GM23338 (cell line): ENCODE results near the gene PRUNE2. TPM values are rescaled to one million over a fixed set of nuclear protein-coding genes. Genes with fewer than 3 reads are reported as not detected.

Source experiments
- ATAC-seq: fragments of 200-7000 bp; cut with Tn5 transposase; 3 replicates; pipeline ENCODE4 v1.9.1; 2020
- DNase-seq: peaks from one replicate; pipeline ENCODE4 v3.0.0-alpha.2; 2015; ENCODE audit warnings: low spot score
- H2AFZ ChIP-seq: fragments of 200-600 bp; sonication (generic); 2 replicates; pipeline ENCODE4 v1.8.0; 2016; ENCODE audit warnings: antibody characterized with exemption, mild to moderate bottlenecking, moderate library complexity
- H3F3A ChIP-seq: fragments of 200-600 bp; sonication (generic); replicated peaks from 2 replicates; pipeline ENCODE4 v1.8.0; 2017; ENCODE audit warnings: antibody characterized with exemption, mixed run types, low read depth
- H3K27ac ChIP-seq: fragments of 200-600 bp; sonication (generic); 2 replicates; pipeline ENCODE4 v1.6.1; 2016; ENCODE audit warnings: low read depth
- H3K27me3 ChIP-seq: fragments of 200-600 bp; sonication (generic); 2 replicates; pipeline ENCODE4 v1.8.0; 2016; ENCODE audit warnings: mild to moderate bottlenecking, mixed run types, moderate library complexity; ENCODE audit not compliant: insufficient read depth
- H3K36me3 ChIP-seq: fragments of 200-600 bp; sonication (generic); 2 replicates; pipeline ENCODE4 v1.8.0; 2016; ENCODE audit warnings: mild to moderate bottlenecking; ENCODE audit not compliant: insufficient read depth
- H3K4me1 ChIP-seq: fragments of 200-600 bp; sonication (generic); 2 replicates; pipeline ENCODE4 v1.8.0; 2016; ENCODE audit warnings: mild to moderate bottlenecking, moderate library complexity; ENCODE audit not compliant: insufficient read depth
- H3K4me2 ChIP-seq: fragments of 200-600 bp; sonication (generic); 2 replicates; pipeline ENCODE4 v1.7.1; 2017; ENCODE audit warnings: mixed run types
- H3K4me3 ChIP-seq: fragments of 200-600 bp; sonication (generic); 2 replicates; pipeline ENCODE4 v1.6.1; 2016; ENCODE audit warnings: mixed run types
- H3K79me2 ChIP-seq: fragments of 200-600 bp; sonication (generic); replicated peaks from 2 replicates; pipeline ENCODE4 v1.8.0; 2017; ENCODE audit warnings: mild to moderate bottlenecking; ENCODE audit not compliant: insufficient read depth
- H3K9me2 ChIP-seq: fragments of 200-600 bp; sonication (generic); 2 replicates; pipeline ENCODE4 v1.8.0; 2017; ENCODE audit not compliant: insufficient read depth
- H4K20me1 ChIP-seq: fragments of 200-600 bp; sonication (generic); replicated peaks from 2 replicates; pipeline ENCODE4 v1.8.0; 2017; ENCODE audit warnings: mild to moderate bottlenecking; ENCODE audit not compliant: insufficient read depth
- H3K27ac Mint-ChIP-seq: 2 replicates; pipeline ENCODE4 v1.8.0; 2020; ENCODE audit warnings: inconsistent platforms, mild to moderate bottlenecking, moderate library complexity, mixed read lengths
- H3K27me3 Mint-ChIP-seq: 3 replicates; pipeline ENCODE4 v1.8.0; 2022; ENCODE audit warnings: low read depth, mild to moderate bottlenecking, moderate library complexity, mixed read lengths, inconsistent platforms; ENCODE audit not compliant: insufficient read depth, poor library complexity
- H3K36me3 Mint-ChIP-seq: 3 replicates; pipeline ENCODE4 v1.8.0; 2021; ENCODE audit warnings: low read depth, mild to moderate bottlenecking, inconsistent platforms, moderate library complexity, mixed read lengths
- H3K4me1 Mint-ChIP-seq: 3 replicates; pipeline ENCODE4 v1.8.0; 2020; ENCODE audit warnings: mild to moderate bottlenecking, inconsistent platforms, mixed read lengths
- H3K4me3 Mint-ChIP-seq: 3 replicates; pipeline ENCODE4 v1.8.0; 2021; ENCODE audit warnings: moderate library complexity, mild to moderate bottlenecking, inconsistent platforms, mixed read lengths
- H3K9me3 Mint-ChIP-seq: 3 replicates; pipeline ENCODE4 v1.8.0; 2020; ENCODE audit warnings: moderate library complexity, mild to moderate bottlenecking, inconsistent platforms, mixed read lengths
- EZH2 ChIP-seq: fragments of 200-600 bp; sonication (generic); IDR thresholded peaks from one replicate; pipeline ENCODE4 v1.8.0; 2017; ENCODE audit warnings: antibody characterized with exemption, mild to moderate bottlenecking, low read depth; ENCODE audit not compliant: unreplicated experiment
- REST ChIP-seq: IDR thresholded peaks from one replicate; pipeline ENCODE4 v1.6.1; 2018; ENCODE audit warnings: antibody characterized with exemption; ENCODE audit not compliant: unreplicated experiment
- STAT1 ChIP-seq: IDR thresholded peaks from one replicate; pipeline ENCODE4 v1.6.1; 2016; ENCODE audit warnings: antibody characterized with exemption; ENCODE audit not compliant: unreplicated experiment
- ZNF331 ChIP-seq: fragments of 250-450 bp; sonication (Bioruptor Pico); IDR thresholded peaks from 2 replicates; pipeline ENCODE4 v1.5.0; 2020; ENCODE audit warnings: low read depth, mild to moderate bottlenecking, moderate library complexity
- polyA plus RNA-seq: library from polyadenylated mRNA; unstranded; fragments of >200 nt; fragmentation: Nextera tagmentation; extraction: Ambion mirVana; gene quantifications from 2 replicates; pipeline ENCODE4 v1.2.1, GENCODE V29; 2016
- small RNA-seq: library from RNA; depleted of rRNA; stranded (forward); fragments of <200 nt; gene quantifications from one replicate; pipeline ENCODE3, GENCODE V24; 2014; ENCODE audit warnings: low replicate concordance
- total RNA-seq: library from RNA; depleted of rRNA; stranded (reverse); fragments of >200 nt; shearing (Covaris generic); gene quantifications from 2 replicates; pipeline ENCODE4 v1.2.3, GENCODE V29; 2014; rRNA removed

The PRUNE2 gene
- total and polyA plus RNA-seq, 2 experiments from 2014 or later: 10.6 to 26.5 TPM

- H3K36me3 ChIP-seq: no peaks in the 10 kb centered on the region
- no peak overlapping the region for H3K27ac ChIP-seq
- no peaks in the 10 kb centered on the region for H3K9me3 Mint-ChIP-seq
- no peaks in the 10 kb centered on the region for H3K27me3 ChIP-seq
- H3K79me2 ChIP-seq: no peaks in the 10 kb centered on the region
- no peaks in the 10 kb centered on the region for H4K20me1 ChIP-seq
- no peak overlapping the region for H3K4me3 Mint-ChIP-seq
- H3F3A ChIP-seq: no peaks in the 10 kb centered on the region
- H3K27me3 Mint-ChIP-seq: peaks cover 2% of the 10 kb centered on the region
- no peaks in the 10 kb centered on the region for H3K36me3 Mint-ChIP-seq
- peaks cover 4% of the 10 kb centered on the region for H3K4me1 ChIP-seq
- H3K9me2 ChIP-seq: no peaks in the 10 kb centered on the region; the same call in 1 of the 2 replicates
- no peak overlapping the region for H3K27ac Mint-ChIP-seq
- H3K4me3 ChIP-seq: no peak overlapping the region
- ATAC-seq (no peak), DNase-seq (no peak)
- peaks cover 11% of the 10 kb centered on the region; the same call in 2 of the 3 replicates for H3K4me1 Mint-ChIP-seq
- TF ChIP-seq EZH2 (no peak), REST (no peak), ZNF331 (CRISPR knock-in tag) (no peak), STAT1 (no peak)
- no peak overlapping the region for H3K4me2 ChIP-seq
- H2AFZ ChIP-seq: no peak overlapping the region
Observed at GRCh38 chr9:76561900-76562299, 344.0 kb downstream of the PRUNE2 start.

Small RNAs within 50 kb of the gene (small RNA-seq; reads per million reads assigned to genes)
- not detected for gene AL359314.1

Other genes with a start within 250 kb of the PRUNE2 start
- gene PCA3, start 141.7 kb downstream of the PRUNE2 start, total RNA-seq: 0.28 TPM in 1 of 2 replicates, not detected in the other
- gene PCA3, start 141.7 kb downstream of the PRUNE2 start, polyA plus RNA-seq: 0.57 and 0.76 TPM in 2 replicates
- gene FOXB2, start 113.5 kb upstream of the PRUNE2 start, total RNA-seq: not detected in 2 replicates
- not detected in 2 replicates for gene FOXB2, start 113.5 kb upstream of the PRUNE2 start, polyA plus RNA-seq